Fibroblast of peridontal ligament (primary cell): Measurements from ENCODE around the gene LIPC.

Source experiments
- DNase-seq: peaks from one replicate; pipeline ENCODE4 v3.0.0-alpha.2; 2010; ENCODE audit errors: extremely low read depth

The LIPC gene

GRCh38 chr15:58517682-58518525, 86.1 kb downstream of the LIPC start:
- DNase-seq: no peak

DNA sequence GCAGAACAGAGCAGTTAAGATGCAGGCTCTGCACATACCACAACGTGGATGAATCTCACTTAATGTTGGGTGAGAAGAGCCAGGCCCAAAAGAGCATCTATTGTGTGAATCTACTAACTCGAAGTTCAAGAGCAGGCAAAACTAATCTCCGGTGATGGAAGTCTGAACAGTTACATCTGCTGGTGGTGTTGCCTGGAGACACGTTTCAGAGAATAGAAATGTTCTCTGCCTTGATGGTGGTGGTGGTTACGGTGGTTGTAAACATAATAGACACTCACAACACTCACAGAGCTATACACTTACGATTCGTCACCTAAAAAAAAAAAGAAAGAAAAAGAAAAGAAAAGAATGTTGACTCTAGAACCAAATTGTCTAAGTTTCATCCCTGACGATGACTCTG, 86.8 kb downstream of the LIPC start:
- DNase-seq: no peak

- no peak for DNase-seq
Measured at GRCh38 chr15:58519516-58519915, 87.7 kb downstream of the LIPC start.

- no peak for DNase-seq
Measured at GRCh38 chr15:58520464-58520863, 88.7 kb downstream of the LIPC start.

- no peak for DNase-seq
Measured at GRCh38 chr15:58520936-58521292, 89.1 kb downstream of the LIPC start.

GRCh38 chr15:58521293-58521991, 89.7 kb downstream of the LIPC start:
- peak; percentile 31 for DNase-seq

GRCh38 chr15:58522391-58522790, 90.6 kb downstream of the LIPC start:
- no peak for DNase-seq

GRCh38 chr15:58522865-58523264, 91.1 kb downstream of the LIPC start:
- no peak for DNase-seq

GRCh38 chr15:58523634-58524033, 91.8 kb downstream of the LIPC start:
- no peak for DNase-seq

- DNase-seq: no peak
Measured at GRCh38 chr15:58524247-58524646, 92.5 kb downstream of the LIPC start.

DNA sequence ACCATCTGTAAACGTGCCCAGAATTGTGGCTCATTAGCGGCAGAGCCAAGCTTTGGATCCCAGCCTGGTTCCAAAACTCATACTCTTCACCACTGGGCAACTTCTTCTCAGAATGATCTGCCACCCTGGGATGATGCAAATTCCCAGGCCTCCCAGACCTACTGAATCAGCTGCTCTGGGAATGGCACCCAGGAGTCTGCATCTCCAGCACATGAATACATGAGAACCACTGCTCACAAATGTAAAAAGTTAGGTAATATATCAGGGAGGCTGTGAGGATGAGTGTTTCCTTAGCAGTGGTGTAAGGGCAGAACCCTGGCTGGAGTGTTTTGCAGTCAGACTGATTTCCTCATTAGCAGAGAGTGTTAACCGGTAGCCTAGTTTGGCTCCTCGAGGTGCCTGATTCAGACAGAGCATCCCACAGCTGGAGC, 94.2 kb downstream of the LIPC start:
- DNase-seq: no peak

GRCh38 chr15:58526647-58527192, 94.9 kb downstream of the LIPC start:
- DNase-seq: no peak

DNA sequence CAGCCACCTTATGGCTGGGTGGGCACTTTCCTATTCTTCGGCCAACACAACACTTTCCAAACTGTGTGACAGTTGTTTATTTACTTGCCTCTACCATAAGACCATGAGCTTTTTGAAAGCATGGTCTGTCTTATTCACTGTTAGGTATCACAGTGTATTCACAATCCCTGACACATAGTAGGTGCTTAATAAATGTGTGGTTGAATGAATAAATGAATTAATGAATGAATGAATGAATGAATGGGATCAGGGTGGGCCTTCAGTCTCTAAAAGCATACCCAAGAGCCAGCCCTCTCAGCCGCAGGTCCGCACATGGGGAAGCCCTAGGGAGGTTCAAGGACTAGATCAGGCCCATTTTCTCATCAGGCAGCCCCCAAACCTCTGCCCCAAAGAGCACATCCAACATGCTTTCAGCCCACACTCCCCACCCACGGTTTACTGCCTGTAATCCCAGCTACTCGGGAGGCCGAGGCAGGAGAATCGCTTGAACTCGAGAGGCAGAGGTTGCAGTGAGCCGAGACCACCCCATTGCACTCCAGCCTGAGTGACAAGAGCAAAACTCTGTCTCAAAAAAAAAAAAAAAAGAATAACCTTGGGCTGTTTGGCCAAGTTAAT, 95.9 kb downstream of the LIPC start:
- DNase-seq: no peak

- peak; percentile 68 for DNase-seq
Measured at GRCh38 chr15:58528188-58528870, 96.5 kb downstream of the LIPC start.

DNA sequence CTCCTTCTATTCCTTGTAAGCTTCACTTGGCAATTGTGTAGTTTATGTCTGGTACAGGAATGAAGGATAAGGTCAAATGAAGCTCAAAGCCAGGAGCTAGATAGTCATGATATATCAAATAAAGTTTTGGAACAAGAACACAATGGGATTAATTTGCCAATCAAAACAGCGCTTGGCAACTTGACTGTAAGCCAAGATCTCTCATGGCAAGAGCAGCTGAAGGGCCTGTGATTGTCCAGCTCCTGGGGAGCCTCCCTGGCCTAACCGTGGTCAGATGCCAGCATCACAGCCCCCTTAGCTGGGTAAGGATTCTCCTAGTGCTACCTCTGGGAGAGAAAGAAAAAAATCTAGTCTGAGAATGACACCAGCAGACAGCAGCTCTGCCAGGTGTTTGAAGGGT, 97.2 kb downstream of the LIPC start:
- no peak for DNase-seq

GRCh38 chr15:58530056-58530590, 98.3 kb downstream of the LIPC start:
- no peak for DNase-seq

DNA sequence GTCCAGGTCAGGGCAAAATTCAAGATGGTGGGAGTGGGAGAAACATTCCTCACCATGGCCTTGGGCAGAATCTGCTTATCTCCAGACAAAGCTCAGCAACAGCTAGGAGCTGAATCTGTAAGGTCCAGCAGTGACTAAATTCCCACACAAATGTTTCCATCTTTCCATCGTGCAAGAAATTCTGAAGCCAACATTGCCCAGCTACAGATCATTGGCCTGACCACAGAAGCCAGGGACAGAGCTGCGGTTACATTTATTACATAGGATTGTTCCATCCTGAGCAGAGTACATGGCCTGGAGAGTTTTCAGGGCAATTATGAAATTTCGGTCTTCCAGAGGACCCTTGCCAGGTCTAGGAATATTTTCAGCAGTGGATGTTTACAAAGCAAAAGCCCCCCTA, 100.3 kb downstream of the LIPC start:
- DNase-seq: peak; percentile 82

GRCh38 chr15:58534556-58534955, 102.8 kb downstream of the LIPC start:
- DNase-seq: no peak

DNA sequence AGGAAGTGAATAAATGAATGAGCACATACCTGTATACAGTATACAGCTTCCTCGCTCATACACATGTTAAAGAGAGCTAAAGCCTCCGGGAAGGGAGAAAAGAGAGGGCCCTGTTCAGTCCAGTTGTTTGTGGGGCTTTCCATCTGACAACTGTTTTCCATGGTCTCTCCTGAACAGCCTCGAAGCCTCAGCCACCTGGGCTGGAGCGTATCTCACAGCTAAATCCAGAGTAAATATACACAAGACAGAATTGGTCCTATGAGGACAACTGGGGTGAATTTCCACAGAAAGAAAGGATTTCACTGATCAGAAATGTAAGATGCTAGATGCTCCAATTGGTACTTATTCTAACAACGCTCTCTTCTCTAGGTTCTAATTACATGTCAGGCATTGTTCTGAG, 103.5 kb downstream of the LIPC start:
- no peak for DNase-seq

- DNase-seq: no peak
Measured at GRCh38 chr15:58535894-58536293, 104.1 kb downstream of the LIPC start.

GRCh38 chr15:58536414-58536813, 104.6 kb downstream of the LIPC start:
- no peak for DNase-seq

GRCh38 chr15:58537033-58537432, 105.2 kb downstream of the LIPC start:
- no peak for DNase-seq
